Tibial nerve (tissue), 4 donors: ENCODE measurements around the gene GALM. TPM values are rescaled to one million over a fixed set of nuclear protein-coding genes. Genes with fewer than 3 reads are reported as not detected.

Experiments
- DNase-seq, 2 donors: peaks; one replicate each; pipeline ENCODE4 v3.0.0-alpha.2; 2019; ENCODE audit warnings: low spot score in 2 of 2
- H3K27ac ChIP-seq, 4 donors: fragments of 200-600 bp; sonication (generic) in 3 of 4; one replicate each; pipeline ENCODE4 v1.5.1; 2017 to 2019; ENCODE audit warnings: mild to moderate bottlenecking in 1 of 4
- H3K27me3 ChIP-seq, 2 donors: fragments of 200-600 bp; sonication (generic) in 1 of 2; one replicate each; pipeline versions ENCODE4 v1.5.1 to v1.6.0; 2017 to 2019
- H3K36me3 ChIP-seq, 3 donors: fragments of 200-600 bp; sonication (generic); one replicate each; pipeline ENCODE4 v1.5.1; 2018 to 2019
- H3K4me1 ChIP-seq, 4 donors: fragments of 200-600 bp; sonication (generic) in 3 of 4; one replicate each; pipeline ENCODE4 v1.5.1; 2017 to 2019
- H3K4me3 ChIP-seq, 4 donors: fragments of 200-600 bp; sonication (generic) in 3 of 4; one replicate each; pipeline ENCODE4 v1.5.1; 2017 to 2019; ENCODE audit warnings: mild to moderate bottlenecking in 1 of 4, moderate library complexity in 1 of 4
- H3K9me3 ChIP-seq, 4 donors: fragments of 200-600 bp; sonication (generic) in 3 of 4; one replicate each; pipeline ENCODE4 v1.5.1; 2017 to 2019
- CTCF ChIP-seq, 5 experiments: fragments of 200-600 bp in 3 of 5; fragments of 450-650 bp in 2 of 5; sonication (generic) in 3 of 5; IDR thresholded peaks; one replicate each; pipeline ENCODE4 v1.5.1; 2016 to 2019; ENCODE audit warnings: antibody characterized with exemption in 5 of 5, mild to moderate bottlenecking in 3 of 5, moderate library complexity in 2 of 5
- EP300 ChIP-seq, 2 donors: sonication (generic); formaldehyde crosslinking; IDR thresholded peaks; one replicate each; pipeline ENCODE4 v1.6.1; 2017; ENCODE audit warnings: antibody characterized with exemption in 2 of 2, mild to moderate bottlenecking in 1 of 2
- POLR2A ChIP-seq, 2 donors: fragments of 450-650 bp; IDR thresholded peaks; one replicate each; pipeline ENCODE4 v1.6.1; 2017; ENCODE audit warnings: antibody characterized with exemption in 2 of 2, mild to moderate bottlenecking in 2 of 2, moderate library complexity in 2 of 2
- WGBS, 2 donors: methylation state at CpG; one replicate each; pipeline ENCODE4 v1.1.5; 2018; 5-methylcytosine and 5-hydroxymethylcytosine counted together
- total RNA-seq, 4 donors: library from RNA; depleted of rRNA; stranded (reverse); fragments of >200 nt; gene quantifications; one replicate each; pipeline ENCODE4 v1.1.0, GENCODE V29; 2016

Gene GALM
- total RNA-seq, 4 donors from 2014 or later, result 20.7 to 57.9 (median 34.2) TPM

GRCh38 chr2:38748391-38748790 lies 82.5 kb downstream of the GALM start:
- Histone ChIP-seq H3K27ac (no peak overlapping the region), H3K36me3 (peaks cover 0 to 58% (median 29%) of the 10 kb centered on the region in 3 donors), H3K4me1 (peaks cover 0 to 74% (median 21%) of the 10 kb centered on the region in 4 donors), H3K9me3 (no peaks in the 10 kb centered on the region), H3K4me3 (no peak overlapping the region), H3K27me3 (no peaks in the 10 kb centered on the region)
- no peak for TF ChIP-seq CTCF (IDR thresholded peaks at IDR 0.05)
- TF ChIP-seq POLR2A (IDR thresholded peaks at IDR 0.05), result no peak
- no peak for TF ChIP-seq EP300 (IDR thresholded peaks at IDR 0.05)
- 87 to 88% methylated on average over 9 of the region's 9 CpGs for WGBS, 2 donors
- no peak for DNase-seq

- H3K4me3 ChIP-seq, result peak overlapping the region; percentile 74 to 95 (median 90)
- WGBS, 2 donors, result 60 to 63% methylated on average over 26 of the region's 26 CpGs
- no peak for DNase-seq
- peaks cover 0 to 50% (median 27%) of the 10 kb centered on the region in 3 donors for H3K36me3 ChIP-seq
- no peaks in the 10 kb centered on the region for H3K27me3 ChIP-seq
- H3K9me3 ChIP-seq, result no peaks in the 10 kb centered on the region
- peak overlapping the region in 3 of 4 donors; percentile 97 to 100 (median 97) for H3K27ac ChIP-seq
- H3K4me1 ChIP-seq, result peaks cover 0 to 75% (median 21%) of the 10 kb centered on the region in 4 donors
- no peak for TF ChIP-seq POLR2A (IDR thresholded peaks at IDR 0.05)
- TF ChIP-seq EP300 (IDR thresholded peaks at IDR 0.05), result no peak
- TF ChIP-seq CTCF (IDR thresholded peaks at IDR 0.05), result no peak
Measured at GRCh38 chr2:38748943-38749804, 83.3 kb downstream of the GALM start.

- Histone ChIP-seq H3K4me1 (peaks cover 0 to 73% (median 21%) of the 10 kb centered on the region in 4 donors), H3K27me3 (no peaks in the 10 kb centered on the region), H3K36me3 (peaks cover 0 to 39% (median 22%) of the 10 kb centered on the region in 3 donors), H3K9me3 (no peaks in the 10 kb centered on the region), H3K27ac (peak overlapping the region; percentile 97 to 100 (median 98)), H3K4me3 (peak overlapping the region; percentile 74 to 95 (median 90))
- TF ChIP-seq CTCF (IDR thresholded peaks at IDR 0.05) (no peak), EP300 (IDR thresholded peaks at IDR 0.05) (peak in 1 of 2 donors; percentile 2), POLR2A (IDR thresholded peaks at IDR 0.05) (peak; percentile 82 to 93)
- WGBS, 2 donors, result 0% methylated on average over 50 to 52 of the region's 59 CpGs
- DNase-seq, result peak in 1 of 2 donors; percentile 43
Measured at GRCh38 chr2:38750011-38750890, 84.3 kb downstream of the GALM start.

- peaks cover 0 to 31% (median 22%) of the 10 kb centered on the region in 3 donors for H3K36me3 ChIP-seq
- H3K9me3 ChIP-seq, result no peaks in the 10 kb centered on the region
- H3K27ac ChIP-seq, result peak within 1 kb of the TSS; percentile 97 to 100 (median 98)
- TF ChIP-seq EP300 (IDR thresholded peaks at IDR 0.05), result peak; percentile 76 to 100
- peak in 2 of 5 experiments; percentile 47 to 65 for TF ChIP-seq CTCF (IDR thresholded peaks at IDR 0.05)
- TF ChIP-seq POLR2A (IDR thresholded peaks at IDR 0.05), result peak; percentile 100
- DNase-seq, result peak; percentile 97
- 0% methylated on average over 55 to 68 of the region's 68 CpGs for WGBS, 2 donors
- H3K27me3 ChIP-seq, result no peaks in the 10 kb centered on the region
- H3K4me3 ChIP-seq, result peak within 1 kb of the TSS; percentile 74 to 95 (median 90)
- peaks cover 0 to 65% (median 21%) of the 10 kb centered on the region in 4 donors for H3K4me1 ChIP-seq
Measured at GRCh38 chr2:38750891-38751595, 85.1 kb downstream of the GALM start, which contains the start of gene SRSF7. SRSF7 (minus strand) TSS chr2:38751361; CDS start chr2:38751256, 105 bp downstream.
